ENCODE results near the gene RAD51AP2. TPM values are rescaled to one million over a fixed set of nuclear protein-coding genes. Genes with fewer than 3 reads are reported as not detected.

The RAD51AP2 gene
- total RNA-seq, 4 donors from 2014 or later = 0.13 TPM; not detected in 3

DNA sequence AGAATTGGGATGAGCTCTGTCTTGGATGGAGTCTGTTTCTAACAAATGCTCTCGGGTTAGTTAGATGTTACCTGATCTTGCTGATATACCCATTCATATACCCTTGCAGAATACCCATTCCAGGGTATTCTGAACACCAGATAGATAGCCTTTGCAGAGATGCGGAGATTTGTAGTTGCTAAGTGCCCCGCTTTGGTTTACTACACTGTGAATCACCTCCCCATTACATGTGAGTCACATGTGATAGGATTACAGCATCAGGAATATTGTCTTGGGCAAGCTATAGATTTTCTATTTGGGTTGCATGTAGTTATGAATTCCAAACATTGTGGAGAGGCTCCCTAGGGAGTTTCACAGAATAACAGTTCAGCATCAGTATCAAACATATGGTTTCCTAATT lies 26.0 kb upstream of the RAD51AP2 start:
- Histone ChIP-seq H3K4me1 (peaks cover 0 to 26% (median 0%) of the 10 kb centered on the region in 3 donors), H3K27me3 (peaks cover 10% of the 10 kb centered on the region), H3K9me3 (no peaks in the 10 kb centered on the region), H3K27ac (no peak overlapping the region), H3K4me3 (no peak overlapping the region), H3K36me3 (no peaks in the 10 kb centered on the region)
- WGBS, 2 donors (ENCODE audit: low coverage in 1 of 2) = 84 to 94% methylated on average over 2 to 3 of the region's 3 CpGs
- TF ChIP-seq POLR2A (IDR thresholded peaks at IDR 0.05) (no peak), EP300 (IDR thresholded peaks at IDR 0.05) (no peak), POLR2AphosphoS5 (IDR thresholded peaks at IDR 0.05) (no peak)
- TF ChIP-seq, protein P1, sequence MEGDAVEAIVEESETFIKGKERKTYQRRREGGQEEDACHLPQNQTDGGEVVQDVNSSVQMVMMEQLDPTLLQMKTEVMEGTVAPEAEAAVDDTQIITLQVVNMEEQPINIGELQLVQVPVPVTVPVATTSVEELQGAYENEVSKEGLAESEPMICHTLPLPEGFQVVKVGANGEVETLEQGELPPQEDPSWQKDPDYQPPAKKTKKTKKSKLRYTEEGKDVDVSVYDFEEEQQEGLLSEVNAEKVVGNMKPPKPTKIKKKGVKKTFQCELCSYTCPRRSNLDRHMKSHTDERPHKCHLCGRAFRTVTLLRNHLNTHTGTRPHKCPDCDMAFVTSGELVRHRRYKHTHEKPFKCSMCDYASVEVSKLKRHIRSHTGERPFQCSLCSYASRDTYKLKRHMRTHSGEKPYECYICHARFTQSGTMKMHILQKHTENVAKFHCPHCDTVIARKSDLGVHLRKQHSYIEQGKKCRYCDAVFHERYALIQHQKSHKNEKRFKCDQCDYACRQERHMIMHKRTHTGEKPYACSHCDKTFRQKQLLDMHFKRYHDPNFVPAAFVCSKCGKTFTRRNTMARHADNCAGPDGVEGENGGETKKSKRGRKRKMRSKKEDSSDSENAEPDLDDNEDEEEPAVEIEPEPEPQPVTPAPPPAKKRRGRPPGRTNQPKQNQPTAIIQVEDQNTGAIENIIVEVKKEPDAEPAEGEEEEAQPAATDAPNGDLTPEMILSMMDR (IDR thresholded peaks at IDR 0.05) = no peak
- ATAC-seq = no peak

DNA sequence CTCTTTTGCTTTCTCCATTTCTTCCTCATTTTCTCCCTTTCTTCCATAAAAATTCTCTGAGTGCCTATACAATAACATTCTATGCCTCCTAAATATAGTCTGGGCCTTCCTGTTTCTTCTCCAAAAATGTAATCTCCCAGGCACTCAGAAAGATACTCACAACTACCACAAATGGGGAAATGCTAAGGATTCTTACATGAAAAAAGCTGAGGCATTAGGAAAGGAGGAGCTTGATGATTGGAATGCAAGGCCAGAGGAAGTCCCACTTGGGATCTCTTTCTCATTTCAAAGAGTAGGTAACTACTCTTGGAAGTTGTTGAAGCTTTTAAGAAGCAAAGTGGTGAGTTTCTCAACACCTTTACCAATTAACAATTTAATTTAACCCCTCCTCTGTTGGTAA lies 25.6 kb upstream of the RAD51AP2 start:
- Histone ChIP-seq H3K9me3 (no peaks in the 10 kb centered on the region), H3K27me3 (peaks cover 12% of the 10 kb centered on the region), H3K4me1 (peaks cover 0 to 31% (median 0%) of the 10 kb centered on the region in 3 donors), H3K4me3 (no peak overlapping the region), H3K36me3 (no peaks in the 10 kb centered on the region), H3K27ac (no peak overlapping the region)
- TF ChIP-seq POLR2A (IDR thresholded peaks at IDR 0.05) = no peak
- no peak for TF ChIP-seq POLR2AphosphoS5 (IDR thresholded peaks at IDR 0.05)
- TF ChIP-seq EP300 (IDR thresholded peaks at IDR 0.05) = no peak
- TF ChIP-seq, protein P1 (IDR thresholded peaks at IDR 0.05) = no peak
- ATAC-seq = no peak

DNA sequence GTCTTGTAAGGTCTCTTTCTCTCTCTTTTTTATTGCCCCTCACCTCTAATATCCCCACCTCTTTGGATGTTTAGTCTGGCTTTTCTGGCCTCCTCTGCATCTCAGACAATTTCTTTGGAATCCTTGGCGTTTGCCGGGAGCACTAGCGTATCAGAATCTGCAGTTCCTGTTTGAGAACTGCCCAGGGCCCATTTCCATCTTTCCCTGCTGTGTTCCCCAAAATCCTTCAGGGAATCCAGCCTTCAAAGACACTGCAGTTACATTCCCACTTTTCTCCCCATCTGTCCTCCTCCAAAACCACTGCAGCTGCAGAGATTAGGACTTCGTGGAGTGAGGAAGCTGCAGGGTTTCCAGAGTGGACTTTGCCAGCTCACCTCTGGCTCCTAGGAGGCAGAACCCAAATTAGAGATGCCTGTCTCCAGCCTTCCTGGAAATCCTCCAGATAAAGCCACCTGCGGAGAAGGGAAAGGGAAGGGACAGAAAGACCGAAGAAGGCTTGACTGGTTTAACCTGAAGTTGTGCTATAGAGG lies 25.0 kb upstream of the RAD51AP2 start:
- TF ChIP-seq POLR2A (IDR thresholded peaks at IDR 0.05) (no peak), POLR2AphosphoS5 (IDR thresholded peaks at IDR 0.05) (no peak), EP300 (IDR thresholded peaks at IDR 0.05) (no peak)
- TF ChIP-seq, protein P1 (IDR thresholded peaks at IDR 0.05) = no peak
- H3K4me1 ChIP-seq = peaks cover 0 to 37% (median 0%) of the 10 kb centered on the region in 3 donors
- no peaks in the 10 kb centered on the region for H3K9me3 ChIP-seq
- no peak overlapping the region for H3K4me3 ChIP-seq
- 53 to 62% methylated on average over 5 to 6 of the region's 6 CpGs for WGBS, 2 donors (ENCODE audit: low coverage in 1 of 2)
- no peak overlapping the region for H3K27ac ChIP-seq
- H3K27me3 ChIP-seq = peaks cover 15% of the 10 kb centered on the region
- no peaks in the 10 kb centered on the region for H3K36me3 ChIP-seq
- no peak for ATAC-seq

DNA sequence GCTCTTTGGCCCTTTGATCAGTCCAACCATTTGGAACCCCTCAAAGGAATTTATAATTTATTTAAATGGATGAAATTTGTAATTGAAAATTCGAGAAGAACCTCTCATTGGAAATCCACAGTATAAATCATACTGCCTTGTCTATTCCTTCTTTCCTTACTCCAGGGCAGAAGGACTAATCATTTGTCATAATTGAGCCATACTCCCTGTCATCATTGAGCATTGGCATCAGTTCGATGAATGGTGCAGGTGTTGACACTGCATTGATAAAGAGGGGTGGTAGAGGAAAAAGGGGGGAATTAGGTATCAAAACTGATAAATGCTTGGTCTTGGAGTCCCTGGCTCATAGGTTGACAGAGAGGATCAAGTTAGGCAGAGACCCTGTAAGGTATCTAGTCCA lies 24.2 kb upstream of the RAD51AP2 start:
- TF ChIP-seq POLR2AphosphoS5 (IDR thresholded peaks at IDR 0.05) = no peak
- no peak for TF ChIP-seq EP300 (IDR thresholded peaks at IDR 0.05)
- TF ChIP-seq, protein P1 (IDR thresholded peaks at IDR 0.05) = no peak
- TF ChIP-seq POLR2A (IDR thresholded peaks at IDR 0.05) = no peak
- WGBS, 2 donors (ENCODE audit: low coverage in 1 of 2) = 70 to 88% methylated on average over 1 to 2 of the region's 2 CpGs
- Histone ChIP-seq H3K4me1 (peaks cover 0 to 41% (median 0%) of the 10 kb centered on the region in 3 donors), H3K4me3 (no peak overlapping the region), H3K27me3 (peaks cover 15% of the 10 kb centered on the region), H3K27ac (no peak overlapping the region), H3K9me3 (no peaks in the 10 kb centered on the region), H3K36me3 (no peaks in the 10 kb centered on the region)
- ATAC-seq = no peak

DNA sequence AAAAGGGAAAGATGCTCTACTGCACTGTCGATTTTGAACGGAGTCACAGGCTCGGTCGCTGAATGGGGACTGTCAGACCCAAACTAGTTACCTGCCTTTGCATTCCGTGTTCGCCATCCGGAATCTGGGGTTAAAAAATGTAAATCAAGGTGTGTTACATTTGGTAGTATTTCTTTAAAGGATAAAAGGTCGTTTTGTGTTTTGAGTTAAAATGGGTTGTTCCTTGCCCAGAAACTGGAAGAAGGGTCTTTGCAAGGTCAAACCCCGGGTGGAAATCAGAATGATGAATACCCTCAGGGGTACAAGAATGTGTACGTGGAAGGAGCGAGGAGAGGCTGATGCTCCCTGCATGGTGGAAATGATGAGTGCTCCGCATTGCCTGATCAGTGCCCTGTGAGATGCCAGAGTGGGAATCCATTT lies 23.3 kb upstream of the RAD51AP2 start:
- 6 to 9% methylated on average over 11 to 12 of the region's 12 CpGs for WGBS, 2 donors (ENCODE audit: low coverage in 1 of 2)
- no peak overlapping the region for H3K27ac ChIP-seq
- peak overlapping the region; percentile 61 to 73 for H3K4me3 ChIP-seq
- ATAC-seq = no peak
- no peaks in the 10 kb centered on the region for H3K9me3 ChIP-seq
- H3K27me3 ChIP-seq = peaks cover 15% of the 10 kb centered on the region
- H3K36me3 ChIP-seq = no peaks in the 10 kb centered on the region
- TF ChIP-seq POLR2AphosphoS5 (IDR thresholded peaks at IDR 0.05) = no peak
- TF ChIP-seq EP300 (IDR thresholded peaks at IDR 0.05) = no peak
- TF ChIP-seq POLR2A (IDR thresholded peaks at IDR 0.05) = no peak
- TF ChIP-seq, protein P1 (IDR thresholded peaks at IDR 0.05) = no peak
- peaks cover 0 to 41% (median 0%) of the 10 kb centered on the region in 3 donors for H3K4me1 ChIP-seq

Measured in gastroesophageal sphincter (tissue), 4 donors.